WERI-Rb-1 (cell line): ENCODE data around the gene PIM3.

ENCODE experiments used
- DNase-seq: peaks from one replicate; pipeline ENCODE4 v3.0.0-alpha.2; 2020
- H3K27ac ChIP-seq: fragments of 250-450 bp; sonication (Bioruptor Pico); 2 replicates; pipeline ENCODE4 v1.5.1; 2020; ENCODE audit warnings: mild to moderate bottlenecking, moderate library complexity
- H3K27me3 ChIP-seq: fragments of 250-450 bp; sonication (Bioruptor Pico); 2 replicates; pipeline ENCODE4 v1.5.1; 2021; ENCODE audit warnings: mild to moderate bottlenecking, low read depth, moderate library complexity; ENCODE audit not compliant: insufficient read depth, severe bottlenecking
- H3K36me3 ChIP-seq: fragments of 250-450 bp; sonication (Bioruptor Pico); 2 replicates; pipeline ENCODE4 v1.5.1; 2020; ENCODE audit warnings: mild to moderate bottlenecking, moderate library complexity
- H3K4me3 ChIP-seq: 2 replicates; pipeline ENCODE4 v1.5.1; 2011; ENCODE audit warnings: low read depth, mild to moderate bottlenecking, control low read depth, low read length
- H3K9me3 ChIP-seq: fragments of 250-450 bp; sonication (Bioruptor Pico); 2 replicates; pipeline ENCODE4 v1.5.1; 2021; ENCODE audit warnings: mild to moderate bottlenecking, moderate library complexity; ENCODE audit not compliant: severe bottlenecking
- CTCF ChIP-seq: IDR thresholded peaks from 2 replicates; pipeline ENCODE4 v1.5.1; 2011; ENCODE audit warnings: low read depth, mild to moderate bottlenecking, control low read depth, inconsistent platforms, low read length

Gene PIM3

GRCh38 chr22:49925525-49926128 lies 34.9 kb upstream of the PIM3 start:
- TF ChIP-seq CTCF: no peak

GRCh38 chr22:49926916-49927315 lies 33.7 kb upstream of the PIM3 start:
- TF ChIP-seq CTCF: no peak
- Histone ChIP-seq H3K4me3 (no peak overlapping the region), H3K27ac (no peak overlapping the region)

More at GRCh38 chr22:49925525-49926128, 34.9 kb upstream of the PIM3 start:
- peaks cover 4% of the 10 kb centered on the region for H3K27me3 ChIP-seq
- no peak for DNase-seq
- H3K9me3 ChIP-seq: no peaks in the 10 kb centered on the region
- no peak overlapping the region for H3K4me3 ChIP-seq
- H3K27ac ChIP-seq: no peak overlapping the region
- peaks cover 11% of the 10 kb centered on the region; the same call in 1 of the 2 replicates for H3K36me3 ChIP-seq

GRCh38 chr22:49927483-49928184 lies 32.9 kb upstream of the PIM3 start:
- Histone ChIP-seq H3K36me3 (peaks cover 6% of the 10 kb centered on the region; the same call in 1 of the 2 replicates), H3K9me3 (no peaks in the 10 kb centered on the region), H3K27me3 (peaks cover 4% of the 10 kb centered on the region), H3K4me3 (no peak overlapping the region), H3K27ac (no peak overlapping the region)
- TF ChIP-seq CTCF: no peak
- DNase-seq: no peak

More at GRCh38 chr22:49926916-49927315, 33.7 kb upstream of the PIM3 start:
- H3K36me3 ChIP-seq: peaks cover 6% of the 10 kb centered on the region; the same call in 1 of the 2 replicates
- H3K9me3 ChIP-seq: no peaks in the 10 kb centered on the region
- H3K27me3 ChIP-seq: peaks cover 4% of the 10 kb centered on the region
- DNase-seq: no peak

GRCh38 chr22:49928185-49928495 lies 32.4 kb upstream of the PIM3 start:
- peaks cover 6% of the 10 kb centered on the region; the same call in 1 of the 2 replicates for H3K36me3 ChIP-seq
- no peak for DNase-seq
- H3K27me3 ChIP-seq: peaks cover 4% of the 10 kb centered on the region
- TF ChIP-seq CTCF: no peak
- no peak overlapping the region for H3K27ac ChIP-seq
- no peak overlapping the region for H3K4me3 ChIP-seq
- no peaks in the 10 kb centered on the region for H3K9me3 ChIP-seq

- H3K9me3 ChIP-seq: no peaks in the 10 kb centered on the region
These were observed 31.9 kb upstream of the PIM3 start for GRCh38 chr22:49928555-49929210.

More at GRCh38 chr22:49928555-49929210, 31.9 kb upstream of the PIM3 start:
- TF ChIP-seq CTCF: no peak
- no peak overlapping the region for H3K27ac ChIP-seq
- H3K36me3 ChIP-seq: peaks cover 6% of the 10 kb centered on the region; the same call in 1 of the 2 replicates
- H3K27me3 ChIP-seq: peaks cover 4% of the 10 kb centered on the region
- no peak for DNase-seq
- H3K4me3 ChIP-seq: no peak overlapping the region; the same call in 1 of the 2 replicates
